Common myeloid progenitor, CD34-positive (primary cell): ENCODE measurements around the gene SNRNP200.
A peak's percentile ranks its signal among the peaks of the same experiment; 100 is the strongest.

Experiments used
- CTCF ChIA-PET: fragments of 350-600 bp; sonication (Branson Sonifier 250); formaldehyde crosslinking; loops from one replicate; lab custom pipeline; 2021; ENCODE audit warnings: antibody characterized with exemption; lab: Charles Lee
- POLR2A ChIA-PET: fragments of 350-600 bp; sonication (Branson Sonifier 250); formaldehyde crosslinking; loops from one replicate; lab custom pipeline; 2021; ENCODE audit warnings: antibody characterized with exemption; lab: Charles Lee
- DNase-seq, 3 donors: peaks; one replicate each; pipeline versions ENCODE4 v3.0.0 to v3.0.0-alpha.2; 2013
- H3K27ac ChIP-seq, 2 experiments: 1 replicate in 1 of 2; 2 replicates in 1 of 2; pipeline ENCODE4 v1.7.0; 2013; ENCODE audit warnings: inconsistent platforms in 2 of 2, low read length in 2 of 2, mild to moderate bottlenecking in 2 of 2, low read depth in 1 of 2, moderate library complexity in 1 of 2; ENCODE audit not compliant: severe bottlenecking in 2 of 2, insufficient read depth in 1 of 2, poor library complexity in 1 of 2
- H3K27me3 ChIP-seq, 5 experiments: replicated peaks in 2 of 5; 1 replicate in 3 of 5; 2 replicates in 2 of 5; pipeline versions ENCODE4 v1.6.1 to v1.7.0; 2013; ENCODE audit warnings: low read length in 4 of 5, mild to moderate bottlenecking in 2 of 5, moderate library complexity in 2 of 5, inconsistent platforms in 1 of 5; ENCODE audit not compliant: insufficient read depth in 5 of 5, control insufficient read depth in 4 of 5
- H3K36me3 ChIP-seq, 4 experiments: 1 replicate in 2 of 4; 2 replicates in 2 of 4; pipeline versions ENCODE4 v1.6.1 to v1.7.0; 2013; ENCODE audit warnings: low read length in 3 of 4, control low read depth in 1 of 4, mild to moderate bottlenecking in 1 of 4; ENCODE audit not compliant: control insufficient read depth in 4 of 4, insufficient read depth in 4 of 4
- H3K4me1 ChIP-seq, 4 experiments: 1 replicate in 3 of 4; 2 replicates in 1 of 4; pipeline versions ENCODE4 v1.6.1 to v1.7.1; 2013; ENCODE audit warnings: low read length in 3 of 4, mild to moderate bottlenecking in 3 of 4, control low read depth in 1 of 4, inconsistent platforms in 1 of 4, moderate library complexity in 1 of 4; ENCODE audit not compliant: control insufficient read depth in 4 of 4, insufficient read depth in 4 of 4; ENCODE audit errors: control extremely low read depth in 1 of 4
- H3K4me3 ChIP-seq, 7 experiments: 1 replicate in 4 of 7; 2 replicates in 3 of 7; pipeline versions ENCODE4 v1.5.1 to v1.7.0; 2013; ENCODE audit warnings: mild to moderate bottlenecking in 7 of 7, low read length in 6 of 7, moderate library complexity in 6 of 7, inconsistent platforms in 2 of 7, low read depth in 2 of 7, control low read depth in 1 of 7; ENCODE audit not compliant: insufficient read depth in 4 of 7, control insufficient read depth in 1 of 7; ENCODE audit errors: extremely low read depth in 1 of 7
- H3K9me3 ChIP-seq, 5 experiments: 1 replicate in 4 of 5; 2 replicates in 1 of 5; pipeline versions ENCODE4 v1.6.1 to v1.7.1; 2013; ENCODE audit warnings: low read length in 4 of 5, mild to moderate bottlenecking in 2 of 5, inconsistent platforms in 1 of 5, low read depth in 1 of 5, moderate library complexity in 1 of 5; ENCODE audit not compliant: control insufficient read depth in 4 of 5, insufficient read depth in 2 of 5; ENCODE audit errors: control extremely low read depth in 1 of 5
- WGBS: methylation state at CpG from one replicate; pipeline ENCODE4 v1.1.5; 2013; ENCODE audit not compliant: insufficient coverage; 5-methylcytosine and 5-hydroxymethylcytosine counted together

The SNRNP200 gene

GRCh38 chr2:96225016-96225533 is 80.3 kb downstream of the SNRNP200 start:
- Histone ChIP-seq H3K4me1 (peaks cover 0 to 19% (median 8%) of the 10 kb centered on the region in 4 experiments), H3K27ac (peak overlapping the region; percentile 26 to 45), H3K9me3 (no peaks in the 10 kb centered on the region), H3K27me3 (no peaks in the 10 kb centered on the region), H3K4me3 (peak overlapping the region in 3 of 7 experiments; percentile 6 to 33 (median 12)), H3K36me3 (no peaks in the 10 kb centered on the region)
- 5% methylated on average over 2 of the region's 3 CpGs for WGBS
- ChIA-PET POLR2A (no interaction called here), CTCF (interaction anchor here (0.5 to 2.2 kb wide), 6 partner anchors 9 to 50 kb away, joined by 3 to 9 read pairs (median 4); no protein-coding TSS in a partner anchor)
- peak in 2 of 3 donors; percentile 49 to 55 for DNase-seq
